Peyer's patch (tissue), 4 donors: ENCODE data around the gene RAB5IF. TPM values are rescaled to one million over a fixed set of nuclear protein-coding genes. Genes with fewer than 3 reads are reported as not detected.

Experiments
- DNase-seq, 3 donors: peaks; one replicate each; pipeline ENCODE4 v3.0.0-alpha.2; 2017 to 2019
- H3K27ac ChIP-seq, 4 donors: fragments of 200-600 bp; sonication (generic); one replicate each; pipeline ENCODE4 v1.5.1; 2016 to 2019
- H3K27me3 ChIP-seq, 2 donors: fragments of 200-600 bp; sonication (generic); one replicate each; pipeline ENCODE4 v1.5.1; 2019
- H3K36me3 ChIP-seq, 3 donors: fragments of 200-600 bp; sonication (generic); one replicate each; pipeline ENCODE4 v1.5.1; 2016 to 2019
- H3K4me1 ChIP-seq, 4 donors: fragments of 200-600 bp; sonication (generic); one replicate each; pipeline ENCODE4 v1.5.1; 2016 to 2019
- H3K4me3 ChIP-seq, 4 donors: fragments of 200-600 bp; sonication (generic); 1 replicate in 3 of 4; 2 replicates in 1 of 4; pipeline ENCODE4 v1.5.1; 2016 to 2019; ENCODE audit warnings: mild to moderate bottlenecking in 1 of 4
- H3K9me3 ChIP-seq, 4 donors: fragments of 200-600 bp; sonication (generic); one replicate each; pipeline ENCODE4 v1.5.1; 2016 to 2019; ENCODE audit warnings: mild to moderate bottlenecking in 1 of 4
- CTCF ChIP-seq, 6 experiments: fragments of 450-650 bp in 4 of 6; fragments of 200-600 bp in 2 of 6; sonication (generic) in 1 of 6; IDR thresholded peaks; one replicate each; pipeline ENCODE4 v1.5.1; 2017 to 2019; ENCODE audit warnings: antibody characterized with exemption in 6 of 6, mild to moderate bottlenecking in 3 of 6, moderate library complexity in 1 of 6
- POLR2A ChIP-seq, 2 donors: fragments of 450-650 bp; IDR thresholded peaks; one replicate each; pipeline ENCODE4 v1.5.1; 2017; ENCODE audit warnings: antibody characterized with exemption in 2 of 2, mild to moderate bottlenecking in 2 of 2, moderate library complexity in 2 of 2
- total RNA-seq, 4 donors: library from RNA; depleted of rRNA; stranded (reverse); fragments of >200 nt; gene quantifications; one replicate each; pipeline ENCODE4 v1.1.0, GENCODE V29; 2016

Gene RAB5IF
- total RNA-seq, 4 donors from 2014 or later, result 55.6 to 193 (median 105) TPM

DNA sequence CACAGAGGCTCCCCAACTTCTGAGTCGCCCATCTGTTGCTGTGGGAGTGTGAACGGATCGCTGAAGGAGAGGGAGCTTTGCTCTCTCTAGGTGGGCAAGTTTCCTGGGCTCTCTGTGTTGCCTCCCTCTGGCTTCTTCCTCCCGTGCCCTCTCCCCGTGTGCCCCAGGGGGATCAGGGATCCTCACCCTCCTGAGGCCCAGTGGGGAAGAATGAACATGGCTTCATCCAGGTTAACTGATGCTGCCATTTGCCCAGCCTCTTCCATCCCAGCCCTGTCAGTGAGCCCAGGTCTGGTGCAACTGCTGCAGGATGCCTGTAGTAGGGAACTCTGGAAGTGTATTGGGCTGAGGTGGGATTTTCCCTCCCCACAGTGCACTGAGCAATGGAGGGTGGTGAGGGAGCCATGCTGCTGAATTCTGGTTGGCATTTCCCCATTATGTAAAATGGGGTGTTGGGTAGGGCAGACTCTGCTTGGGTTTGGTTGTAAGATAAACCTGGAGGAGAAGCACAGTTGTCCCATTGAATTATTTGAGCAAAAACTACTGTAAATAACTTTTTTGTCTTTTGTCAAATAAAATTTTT, 12.1 kb upstream of the RAB5IF start:
- Histone ChIP-seq H3K4me1 (peaks cover 0 to 11% (median 5%) of the 10 kb centered on the region in 4 donors), H3K9me3 (no peaks in the 10 kb centered on the region), H3K4me3 (no peak overlapping the region), H3K27me3 (no peaks in the 10 kb centered on the region), H3K27ac (peak overlapping the region in 2 of 4 donors; percentile 57 to 76), H3K36me3 (peaks cover 0 to 4% (median 0%) of the 10 kb centered on the region in 3 donors)
- TF ChIP-seq CTCF (IDR thresholded peaks at IDR 0.05), result no peak
- TF ChIP-seq POLR2A (IDR thresholded peaks at IDR 0.05), result no peak
- no peak for DNase-seq

DNA sequence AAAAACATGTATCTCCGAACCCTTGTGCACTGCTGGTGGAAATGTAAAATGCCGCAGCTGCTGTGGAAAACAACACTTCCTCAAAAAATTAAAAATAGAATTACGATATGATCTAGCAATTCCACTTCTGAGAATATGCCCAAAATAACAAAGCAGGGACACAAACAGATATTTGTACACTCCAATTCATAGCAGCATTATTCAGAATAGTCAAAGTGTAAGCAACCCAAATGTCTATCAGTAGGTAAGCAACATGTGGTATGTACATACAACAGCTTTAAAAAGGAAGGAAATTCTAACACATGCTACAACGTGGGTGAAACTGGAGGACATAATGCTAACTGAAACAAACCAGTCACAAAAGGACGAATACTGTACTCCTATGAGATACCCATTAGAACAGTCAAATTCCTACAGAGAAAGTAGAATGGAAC, 5.7 kb upstream of the RAB5IF start:
- Histone ChIP-seq H3K4me3 (no peak overlapping the region), H3K4me1 (peaks cover 0 to 10% (median 6%) of the 10 kb centered on the region in 4 donors), H3K27me3 (no peaks in the 10 kb centered on the region), H3K27ac (peak overlapping the region in 1 of 4 donors; percentile 52), H3K9me3 (no peaks in the 10 kb centered on the region), H3K36me3 (no peaks in the 10 kb centered on the region)
- TF ChIP-seq POLR2A (IDR thresholded peaks at IDR 0.05), result no peak
- TF ChIP-seq CTCF (IDR thresholded peaks at IDR 0.05), result no peak
- no peak for DNase-seq

DNA sequence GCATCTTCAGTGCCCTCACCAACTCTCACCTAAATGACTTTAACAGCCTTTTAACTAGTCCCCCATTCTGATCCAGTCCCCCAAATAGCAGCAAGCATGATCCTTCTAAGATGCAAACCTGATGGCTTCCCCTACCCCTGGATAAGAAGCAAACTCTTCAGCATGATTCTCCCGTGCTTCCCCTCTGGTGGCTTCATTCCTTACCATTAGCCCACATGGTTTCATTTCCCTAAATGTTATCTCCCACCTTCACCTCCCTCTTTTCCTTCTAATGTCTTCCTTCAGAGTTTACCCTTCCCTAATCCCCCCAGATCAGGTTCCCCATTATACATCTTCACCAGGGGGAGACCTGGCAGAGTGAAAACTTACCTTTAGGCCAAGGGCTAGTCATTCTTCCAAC, 4.0 kb upstream of the RAB5IF start:
- H3K9me3 ChIP-seq, result no peaks in the 10 kb centered on the region
- H3K36me3 ChIP-seq, result no peaks in the 10 kb centered on the region
- no peak overlapping the region for H3K27ac ChIP-seq
- DNase-seq, result no peak
- peaks cover 0 to 8% (median 2%) of the 10 kb centered on the region in 4 donors for H3K4me1 ChIP-seq
- no peaks in the 10 kb centered on the region for H3K27me3 ChIP-seq
- no peak for TF ChIP-seq CTCF (IDR thresholded peaks at IDR 0.05)
- no peak for TF ChIP-seq POLR2A (IDR thresholded peaks at IDR 0.05)
- no peak overlapping the region for H3K4me3 ChIP-seq

DNA sequence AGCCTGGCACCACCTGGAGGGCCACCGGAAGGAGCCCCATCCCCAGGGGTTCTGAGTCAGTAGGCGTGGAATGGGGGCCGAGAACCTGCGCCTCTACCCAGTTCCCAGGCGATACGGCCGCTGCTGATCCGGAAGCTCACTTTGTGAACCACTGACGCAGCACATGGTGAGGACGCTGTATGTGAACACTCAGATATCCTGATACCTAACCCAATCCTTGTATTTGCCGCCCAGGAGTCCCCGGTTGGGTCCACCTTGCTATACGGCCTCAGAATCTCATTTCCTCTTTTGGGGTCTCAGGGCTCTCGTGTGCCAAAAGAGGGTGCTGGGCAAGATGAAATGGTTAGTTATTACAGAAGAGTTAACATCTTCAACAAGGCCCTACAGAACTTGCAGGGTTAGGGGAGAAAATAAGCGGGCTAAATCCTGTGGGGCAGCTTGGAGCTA, 604 bp upstream of the RAB5IF start:
- Histone ChIP-seq H3K4me1 (peaks cover 3 to 26% (median 5%) of the 10 kb centered on the region in 4 donors), H3K9me3 (no peaks in the 10 kb centered on the region), H3K27me3 (no peaks in the 10 kb centered on the region), H3K4me3 (peak overlapping the region; percentile 47 to 99 (median 86)), H3K36me3 (peaks cover 0 to 22% (median 0%) of the 10 kb centered on the region in 3 donors), H3K27ac (peak overlapping the region; percentile 91 to 98 (median 94))
- TF ChIP-seq CTCF (IDR thresholded peaks at IDR 0.05) (no peak), POLR2A (IDR thresholded peaks at IDR 0.05) (no peak)
- peak; percentile 57 to 87 (median 83) for DNase-seq

GRCh38 chr20:36606158-36607066, 833 bp downstream of the RAB5IF start:
- no peak for TF ChIP-seq CTCF (IDR thresholded peaks at IDR 0.05)
- TF ChIP-seq POLR2A (IDR thresholded peaks at IDR 0.05), result peak in 1 of 2 donors; percentile 29
- Histone ChIP-seq H3K4me1 (peaks cover 3 to 26% (median 5%) of the 10 kb centered on the region in 4 donors), H3K4me3 (peak overlapping the region; percentile 80 to 99 (median 95)), H3K9me3 (no peaks in the 10 kb centered on the region), H3K27me3 (no peaks in the 10 kb centered on the region), H3K36me3 (peaks cover 0 to 37% (median 0%) of the 10 kb centered on the region in 3 donors), H3K27ac (peak overlapping the region; percentile 91 to 98 (median 94))
- DNase-seq, result no peak
